OCI-M1 (cell line): ENCODE results near the gene ADAMTS20.
"Not testable (repeated sequence)": the region's sequence is repeated elsewhere in the genome, so short reads cannot be mapped to it uniquely, and the experiment has no call there.

Experiments used
- DNase-seq: peaks from one replicate; lab custom pipeline; 2025; lab: John Stamatoyannopoulos, UW

The ADAMTS20 gene

GRCh38 chr12:43360001-43360400, 192.0 kb downstream of the ADAMTS20 start:
- DNase-seq, result not testable (repeated sequence)

- DNase-seq, result no peak
These were observed 194.9 kb downstream of the ADAMTS20 start for GRCh38 chr12:43357141-43357540.

GRCh38 chr12:43352001-43352400, 200.0 kb downstream of the ADAMTS20 start:
- peak; percentile 24 for DNase-seq

GRCh38 chr12:43349863-43350262, 202.1 kb downstream of the ADAMTS20 start:
- DNase-seq, result peak; percentile 70

- no peak for DNase-seq
These were observed 203.8 kb downstream of the ADAMTS20 start for GRCh38 chr12:43348221-43348620.

- DNase-seq, result no peak
These were observed 205.0 kb downstream of the ADAMTS20 start for GRCh38 chr12:43347026-43347425.

- DNase-seq, result peak; percentile 11
These were observed 207.0 kb downstream of the ADAMTS20 start for GRCh38 chr12:43345023-43345422.

- DNase-seq, result peak; percentile 83
These were observed 210.2 kb downstream of the ADAMTS20 start for GRCh38 chr12:43341785-43342313.

- DNase-seq, result peak; percentile 95
These were observed 213.0 kb downstream of the ADAMTS20 start for GRCh38 chr12:43338848-43339526.

- DNase-seq, result peak; percentile 46
These were observed 214.2 kb downstream of the ADAMTS20 start for GRCh38 chr12:43337571-43338444.

- DNase-seq, result peak; percentile 77
These were observed 214.9 kb downstream of the ADAMTS20 start for GRCh38 chr12:43336962-43337555.

GRCh38 chr12:43333644-43334043, 218.4 kb downstream of the ADAMTS20 start:
- no peak for DNase-seq

GRCh38 chr12:43332977-43333640, 218.9 kb downstream of the ADAMTS20 start:
- DNase-seq, result peak; percentile 68

GRCh38 chr12:43331935-43332334, 220.1 kb downstream of the ADAMTS20 start:
- no peak for DNase-seq

- DNase-seq, result no peak
These were observed 222.6 kb downstream of the ADAMTS20 start for GRCh38 chr12:43329375-43329774.

- DNase-seq, result peak; percentile 79
These were observed 226.2 kb downstream of the ADAMTS20 start for GRCh38 chr12:43325786-43326185.

- DNase-seq, result no peak
These were observed 231.7 kb downstream of the ADAMTS20 start for GRCh38 chr12:43320281-43320680.

GRCh38 chr12:43318021-43318420, 234.0 kb downstream of the ADAMTS20 start:
- DNase-seq, result no peak

- DNase-seq, result no peak
These were observed 234.8 kb downstream of the ADAMTS20 start for GRCh38 chr12:43317156-43317555.

GRCh38 chr12:43316520-43316919, 235.5 kb downstream of the ADAMTS20 start:
- DNase-seq, result no peak

GRCh38 chr12:43315961-43316360, 236.0 kb downstream of the ADAMTS20 start:
- DNase-seq, result no peak

GRCh38 chr12:43312991-43313505, 239.0 kb downstream of the ADAMTS20 start:
- DNase-seq, result peak; percentile 21
